Body of pancreas (tissue), 4 donors: Measurements from ENCODE around the gene PCID2.

Experiments
- POLR2A ChIP-seq, 3 donors: fragments of 450-650 bp; IDR thresholded peaks; one replicate each; pipeline ENCODE4 v1.6.1; 2016; ENCODE audit warnings: antibody characterized with exemption in 3 of 3, mild to moderate bottlenecking in 2 of 3
- TF ChIP-seq, protein P1 (sequence below), 7 experiments: fragments of 450-650 bp in 4 of 7; fragments of 200-600 bp in 3 of 7; sonication (generic) in 3 of 7; IDR thresholded peaks; one replicate each; pipeline ENCODE4 v1.5.1; 2016 to 2019; ENCODE audit warnings: antibody characterized with exemption in 7 of 7

DNA sequence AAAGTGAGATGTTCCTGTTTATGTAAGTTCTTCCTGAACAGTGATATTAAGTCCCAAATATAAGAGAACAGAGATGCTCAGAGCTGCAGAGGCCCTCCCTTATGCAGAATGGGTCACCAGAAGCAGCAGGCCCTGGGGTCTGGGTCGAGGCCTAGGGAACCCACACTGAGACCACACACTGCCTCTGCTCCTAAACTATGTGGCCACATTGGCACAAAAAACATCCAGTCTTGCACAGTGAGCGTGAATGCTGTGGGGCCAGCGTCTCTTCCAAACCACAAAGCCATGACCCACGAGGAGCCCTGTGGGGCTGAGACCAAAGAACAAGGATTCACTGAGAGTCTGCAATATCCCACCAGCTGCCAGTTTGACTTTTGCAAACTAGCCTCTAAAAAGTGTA is 26.4 kb downstream of the PCID2 start:
- TF ChIP-seq, protein P1, sequence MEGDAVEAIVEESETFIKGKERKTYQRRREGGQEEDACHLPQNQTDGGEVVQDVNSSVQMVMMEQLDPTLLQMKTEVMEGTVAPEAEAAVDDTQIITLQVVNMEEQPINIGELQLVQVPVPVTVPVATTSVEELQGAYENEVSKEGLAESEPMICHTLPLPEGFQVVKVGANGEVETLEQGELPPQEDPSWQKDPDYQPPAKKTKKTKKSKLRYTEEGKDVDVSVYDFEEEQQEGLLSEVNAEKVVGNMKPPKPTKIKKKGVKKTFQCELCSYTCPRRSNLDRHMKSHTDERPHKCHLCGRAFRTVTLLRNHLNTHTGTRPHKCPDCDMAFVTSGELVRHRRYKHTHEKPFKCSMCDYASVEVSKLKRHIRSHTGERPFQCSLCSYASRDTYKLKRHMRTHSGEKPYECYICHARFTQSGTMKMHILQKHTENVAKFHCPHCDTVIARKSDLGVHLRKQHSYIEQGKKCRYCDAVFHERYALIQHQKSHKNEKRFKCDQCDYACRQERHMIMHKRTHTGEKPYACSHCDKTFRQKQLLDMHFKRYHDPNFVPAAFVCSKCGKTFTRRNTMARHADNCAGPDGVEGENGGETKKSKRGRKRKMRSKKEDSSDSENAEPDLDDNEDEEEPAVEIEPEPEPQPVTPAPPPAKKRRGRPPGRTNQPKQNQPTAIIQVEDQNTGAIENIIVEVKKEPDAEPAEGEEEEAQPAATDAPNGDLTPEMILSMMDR (IDR thresholded peaks at IDR 0.05): no peak
- no peak for TF ChIP-seq POLR2A (IDR thresholded peaks at IDR 0.05)
